HG03175 (cell line): ENCODE results near the gene IQCE.

Experiments used
- ATAC-seq: cut with Tn5 transposase; IDR thresholded peaks from one replicate; pipeline ENCODE4 v1.9.1; 2021; ENCODE audit warnings: mild to moderate bottlenecking, moderate library complexity; ENCODE audit not compliant: unreplicated experiment

Gene IQCE

GRCh38 chr7:2558629-2559282 is at the start of gene IQCE:
Gene IQCE, plus strand, starts transcription at chr7:2558979. Its CDS starts 203 bp downstream, at chr7:2559182.
- peak; percentile 54 for ATAC-seq

- ATAC-seq = no peak
Measured at GRCh38 chr7:2509298-2509906, 49.4 kb upstream of the IQCE start.

DNA sequence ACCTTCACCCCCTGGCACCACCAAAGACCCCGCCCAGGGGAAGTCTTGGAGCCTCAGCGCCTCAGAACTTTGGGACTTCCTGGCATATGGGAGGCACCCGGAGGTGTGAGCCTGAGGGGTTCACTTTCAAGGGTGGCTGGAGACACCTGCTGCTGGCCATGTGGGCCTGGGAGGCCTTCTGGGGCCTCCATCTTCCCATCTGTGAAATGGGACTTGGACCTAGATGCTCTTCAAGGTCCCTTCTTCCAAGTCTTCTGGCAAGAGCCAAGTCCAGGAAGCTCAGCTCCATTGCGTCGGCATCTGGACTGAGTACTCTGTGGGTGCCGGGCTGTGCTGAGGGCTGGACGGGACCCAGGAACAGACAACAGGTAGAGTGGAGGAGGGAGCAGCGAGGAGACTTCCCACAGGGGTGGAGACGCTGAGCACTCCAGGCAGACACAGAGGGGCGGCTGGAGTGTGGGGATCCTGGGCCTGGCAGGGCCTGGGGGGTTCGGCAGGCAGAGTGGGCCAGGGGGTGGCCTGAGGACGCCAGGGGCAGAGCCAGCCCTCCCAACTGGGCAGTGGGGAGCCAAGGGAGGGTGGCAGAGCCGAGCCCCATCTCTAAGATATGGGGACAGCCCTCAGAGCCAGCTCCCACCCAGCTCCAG is 48.5 kb upstream of the IQCE start:
- ATAC-seq = no peak

- peak; percentile 35 for ATAC-seq
Measured at GRCh38 chr7:2510909-2511768, 47.6 kb upstream of the IQCE start.

DNA sequence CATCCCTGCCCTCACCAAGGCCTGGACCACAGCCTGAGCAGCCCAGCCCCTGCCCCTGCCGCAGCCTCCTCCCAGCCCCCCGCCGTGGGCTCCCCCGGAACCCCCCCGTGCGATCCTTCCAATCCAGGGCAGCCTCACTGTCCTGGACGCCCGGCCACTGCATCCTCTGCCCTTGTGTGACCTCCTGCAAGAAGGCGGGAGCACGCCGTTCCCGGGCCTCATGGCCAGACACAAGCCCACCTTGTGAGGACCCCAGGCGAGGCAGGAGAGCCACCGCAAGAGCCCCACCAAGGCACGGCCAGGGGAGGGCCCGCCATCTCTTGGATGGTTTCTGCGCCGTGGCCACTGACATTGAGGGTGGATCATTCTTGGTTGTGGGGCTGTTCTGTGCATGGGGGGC is 47.0 kb upstream of the IQCE start:
- no peak for ATAC-seq

- ATAC-seq = no peak
Measured at GRCh38 chr7:2512179-2512661, 46.6 kb upstream of the IQCE start.

- ATAC-seq = no peak
Measured at GRCh38 chr7:2512713-2513112, 46.1 kb upstream of the IQCE start.

- no peak for ATAC-seq
Measured at GRCh38 chr7:2513702-2514101, 45.1 kb upstream of the IQCE start.

DNA sequence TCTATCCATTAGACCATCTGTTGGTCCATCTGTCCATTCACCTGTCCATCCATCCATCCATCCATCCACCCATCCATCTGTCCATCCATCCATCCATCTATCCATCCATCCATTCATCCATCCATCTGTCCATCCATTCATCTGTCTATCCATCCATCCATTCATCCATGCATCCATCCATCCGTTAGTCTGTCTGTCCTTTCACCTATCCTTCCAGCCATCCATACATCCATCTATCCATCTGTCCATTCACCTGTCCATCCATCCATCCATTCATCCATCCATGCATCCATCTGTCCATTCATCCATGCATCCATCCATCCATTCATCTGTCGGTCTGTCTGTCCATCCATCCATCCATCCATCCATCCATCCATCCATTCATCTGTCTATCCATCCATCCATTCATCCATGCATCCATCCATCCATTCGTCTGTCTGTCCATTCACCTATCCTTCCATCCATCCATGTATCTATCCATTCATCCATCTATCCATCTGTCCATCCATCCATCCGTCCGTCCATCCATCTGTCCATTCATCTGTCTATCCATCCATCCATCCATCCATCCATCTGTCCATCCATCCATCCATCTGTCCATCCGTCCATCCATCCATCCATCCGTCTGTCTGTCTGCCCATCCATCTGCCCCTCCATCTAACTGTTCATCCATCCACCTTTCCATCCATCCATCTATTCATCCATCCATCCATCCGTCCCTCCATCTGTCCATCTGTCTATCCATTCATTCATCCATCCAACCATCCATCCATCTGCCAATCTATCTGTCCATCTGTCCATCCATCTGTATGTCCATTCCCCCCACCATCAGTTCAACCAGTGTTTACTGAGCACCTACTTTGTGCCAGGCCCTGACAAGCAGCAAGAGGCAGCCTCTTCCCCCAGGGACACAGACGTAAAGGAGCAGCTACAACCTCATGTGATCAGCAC is 44.0 kb upstream of the IQCE start:
- ATAC-seq = no peak

DNA sequence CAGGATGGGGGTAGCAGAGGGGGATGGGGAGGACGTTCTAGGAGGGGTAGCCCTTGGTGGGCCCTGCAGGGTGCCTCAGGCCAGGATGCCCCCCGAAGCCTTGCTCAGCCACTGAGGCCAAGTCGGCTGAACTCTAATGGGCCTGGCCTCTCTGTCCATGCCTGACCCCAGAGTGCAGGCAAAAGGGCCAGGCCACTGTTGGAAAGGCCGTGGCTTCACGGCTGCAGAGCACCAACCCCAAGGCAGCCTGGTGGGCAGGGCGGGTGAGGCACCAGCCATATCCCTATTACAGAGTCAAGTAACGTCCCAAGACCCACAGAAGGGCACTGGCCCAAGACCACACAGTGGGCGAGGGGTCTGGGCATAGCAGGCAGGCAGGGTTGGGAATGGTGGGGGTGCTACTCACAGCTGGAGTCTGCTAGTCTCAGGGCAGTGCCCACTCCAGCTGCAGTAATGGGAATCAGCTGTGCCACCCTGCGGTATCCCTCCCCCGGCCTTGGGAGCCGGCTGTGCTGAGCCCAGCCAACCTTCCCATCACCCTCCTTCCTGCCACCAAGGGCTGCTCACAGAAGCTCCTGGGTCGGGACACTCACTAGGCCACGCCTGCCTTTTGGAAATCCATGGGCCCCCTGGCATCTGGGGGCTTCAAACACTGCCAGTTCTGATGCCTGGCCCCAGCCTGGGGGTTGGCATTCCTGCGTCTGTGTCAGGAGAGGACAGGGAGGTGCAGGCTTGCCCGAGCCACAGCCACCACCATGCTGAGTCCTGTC is 43.2 kb upstream of the IQCE start:
- no peak for ATAC-seq

- no peak for ATAC-seq
Measured at GRCh38 chr7:2516194-2516555, 42.6 kb upstream of the IQCE start.

DNA sequence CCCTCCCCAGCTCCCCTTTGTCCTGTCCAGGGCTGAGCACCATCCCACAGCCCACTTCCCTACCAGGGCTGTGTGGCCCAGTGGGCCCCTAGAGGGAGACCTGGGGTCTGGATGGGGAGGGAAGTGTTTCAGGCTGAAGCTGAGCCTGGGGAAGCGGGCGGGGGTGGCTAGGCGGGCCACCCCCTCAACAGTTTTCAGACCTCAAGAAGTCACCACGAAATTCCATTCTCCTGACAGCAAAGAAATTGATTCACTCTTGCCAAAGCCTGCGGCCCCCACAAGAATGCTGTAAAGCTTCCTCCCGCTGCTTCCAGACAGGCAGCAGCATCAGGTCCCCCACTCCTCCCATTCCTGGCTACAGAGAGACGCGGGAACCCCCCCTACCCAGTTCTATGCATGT is 41.8 kb upstream of the IQCE start:
- ATAC-seq = no peak

GRCh38 chr7:2517678-2518507 is 40.9 kb upstream of the IQCE start:
- ATAC-seq = no peak

DNA sequence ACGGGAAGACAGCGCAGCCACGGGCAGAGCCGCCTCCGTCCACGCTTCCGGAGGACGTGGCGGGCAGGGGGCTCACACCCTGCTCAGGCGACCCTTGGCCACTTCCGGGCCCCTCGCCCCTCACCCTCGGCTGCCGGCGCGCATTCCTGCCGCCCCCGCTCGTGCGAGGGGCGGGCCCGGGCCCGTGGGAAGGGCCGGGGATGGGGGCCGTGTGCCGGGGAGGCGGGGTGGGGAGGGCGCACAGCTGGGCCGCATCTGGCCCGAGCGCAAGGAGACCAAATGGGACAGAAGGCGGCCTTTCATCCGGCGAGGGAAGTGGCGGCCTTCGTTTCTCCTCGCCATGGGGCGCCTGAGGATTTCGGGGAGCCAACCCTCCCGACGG is 40.1 kb upstream of the IQCE start:
- ATAC-seq = no peak

GRCh38 chr7:2519119-2519930 is 39.5 kb upstream of the IQCE start, which contains the start of gene LFNG:
Gene LFNG, plus strand, starts transcription at chr7:2519774. Its CDS starts 88 bp downstream, at chr7:2519862.
- ATAC-seq = peak; percentile 87

DNA sequence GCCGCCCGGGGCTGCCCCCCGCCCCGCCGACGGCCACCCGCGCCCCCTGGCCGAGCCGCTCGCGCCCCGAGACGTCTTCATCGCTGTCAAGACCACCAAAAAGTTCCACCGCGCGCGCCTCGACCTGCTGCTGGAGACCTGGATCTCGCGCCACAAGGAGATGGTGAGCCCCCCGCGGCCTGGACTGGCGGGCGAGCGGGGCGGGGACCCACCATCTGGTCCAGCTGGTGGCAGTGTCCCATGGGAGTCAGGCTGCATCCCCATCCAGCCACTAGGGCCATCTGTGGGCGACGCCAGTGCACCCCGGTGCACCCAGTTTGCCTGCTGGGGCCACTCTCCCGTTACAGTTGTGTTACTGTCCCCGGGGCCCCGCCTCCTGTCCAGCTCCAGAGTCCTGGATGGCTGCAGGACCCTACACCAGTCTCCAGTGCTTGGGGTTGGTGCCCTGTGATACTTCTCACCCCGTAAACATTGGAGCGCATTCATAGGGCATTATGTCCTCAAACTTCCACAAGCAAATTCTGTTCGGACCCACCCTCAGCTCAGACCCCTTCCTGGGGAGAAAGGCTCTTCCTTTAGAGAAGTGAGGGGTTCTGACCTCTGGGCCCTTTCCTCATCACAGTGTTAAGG is 38.5 kb upstream of the IQCE start:
- ATAC-seq = no peak

GRCh38 chr7:2520761-2521290 is 38.0 kb upstream of the IQCE start:
- ATAC-seq = no peak
